ENCODE results near the gene SELENOM.
"Not testable (repeated sequence)": the region's sequence is repeated elsewhere in the genome, so short reads cannot be mapped to it uniquely, and the experiment has no call there.

The SELENOM gene

DNA sequence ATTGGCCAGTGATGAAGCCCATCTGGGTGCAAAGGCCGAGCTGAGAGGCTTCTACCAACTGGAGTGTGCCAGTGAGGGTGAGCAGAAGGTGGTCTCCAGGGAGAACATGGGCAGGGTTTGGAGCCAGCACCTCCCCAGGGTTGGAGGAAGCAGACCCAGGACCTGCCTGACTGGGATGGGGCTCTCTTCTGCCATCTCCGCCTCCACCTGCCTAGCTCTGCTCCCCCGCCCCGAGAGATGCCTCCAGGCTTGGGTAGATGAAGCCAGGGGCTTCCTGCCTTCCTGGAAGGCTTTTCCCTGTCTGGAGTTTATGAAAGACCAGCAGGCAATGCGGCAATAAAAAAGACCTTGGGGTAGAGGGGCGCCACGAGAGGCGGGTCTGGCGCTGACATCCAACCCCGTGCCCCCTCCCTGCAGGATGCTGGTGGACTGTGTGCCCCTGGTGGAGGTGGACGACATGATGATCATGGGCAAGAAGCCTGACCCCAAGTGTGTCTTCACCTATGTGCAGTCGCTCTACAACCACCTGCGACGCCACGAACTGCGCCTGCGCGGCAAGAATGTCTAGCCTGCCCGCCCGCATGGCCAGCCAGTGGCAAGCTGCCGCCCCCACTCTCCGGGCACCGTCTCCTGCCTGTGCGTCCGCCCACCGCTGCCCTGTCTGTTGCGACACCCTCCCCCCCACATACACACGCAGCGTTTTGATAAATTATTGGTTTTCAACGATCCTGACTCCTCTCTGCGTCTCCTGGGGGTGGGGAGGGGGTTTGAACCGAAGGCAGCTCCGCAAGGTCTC lies 3.3 kb downstream of the SELENOM start:
- DNase-seq: no peak

- DNase-seq: no peak
These were observed 4.3 kb downstream of the SELENOM start for GRCh38 chr22:31103111-31103510.

- DNase-seq: no peak
These were observed 4.8 kb downstream of the SELENOM start for GRCh38 chr22:31102441-31103081.

DNA sequence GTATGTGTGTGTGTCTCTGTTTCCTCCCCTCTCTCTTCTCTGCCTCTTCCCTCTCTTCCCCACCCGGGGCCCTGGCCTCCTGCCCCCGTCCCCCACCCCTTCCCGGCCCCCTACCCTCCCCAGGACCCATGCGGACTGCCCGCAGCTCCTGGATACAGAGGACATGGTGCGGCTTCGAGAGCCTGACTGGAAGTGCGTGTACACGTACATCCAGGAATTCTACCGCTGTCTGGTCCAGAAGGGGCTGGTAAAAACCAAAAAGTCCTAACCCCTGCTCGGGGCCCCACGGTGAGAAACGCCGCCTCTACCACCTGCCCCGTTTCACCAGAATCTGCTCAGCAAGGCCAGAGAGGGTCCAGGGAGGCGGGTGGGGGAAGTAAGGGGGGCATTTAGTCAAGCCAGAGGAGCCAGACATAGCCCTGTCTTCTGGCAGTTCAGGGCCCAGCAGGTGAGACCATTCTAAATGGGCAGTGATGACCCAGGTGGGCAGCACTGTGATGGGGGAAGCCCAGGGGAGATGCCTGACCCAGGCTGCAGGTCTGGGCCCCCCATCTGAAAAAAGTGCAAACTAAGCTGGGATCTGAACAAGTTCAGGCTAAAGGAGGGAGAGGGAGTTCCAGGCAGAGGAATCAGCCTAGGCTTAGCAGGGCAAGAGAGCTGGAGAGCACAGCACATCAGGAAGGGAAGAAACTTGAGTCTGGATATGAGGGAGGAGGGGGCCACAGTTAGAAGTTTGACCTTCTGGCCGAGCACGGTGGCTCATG lies 6.4 kb downstream of the SELENOM start:
- no peak for DNase-seq

- no peak for DNase-seq
These were observed 7.3 kb downstream of the SELENOM start for GRCh38 chr22:31099841-31100761.

GRCh38 chr22:31099386-31099785 lies 8.0 kb downstream of the SELENOM start:
- no peak for DNase-seq

- DNase-seq: no peak
These were observed 8.7 kb downstream of the SELENOM start for GRCh38 chr22:31098632-31099110.

DNA sequence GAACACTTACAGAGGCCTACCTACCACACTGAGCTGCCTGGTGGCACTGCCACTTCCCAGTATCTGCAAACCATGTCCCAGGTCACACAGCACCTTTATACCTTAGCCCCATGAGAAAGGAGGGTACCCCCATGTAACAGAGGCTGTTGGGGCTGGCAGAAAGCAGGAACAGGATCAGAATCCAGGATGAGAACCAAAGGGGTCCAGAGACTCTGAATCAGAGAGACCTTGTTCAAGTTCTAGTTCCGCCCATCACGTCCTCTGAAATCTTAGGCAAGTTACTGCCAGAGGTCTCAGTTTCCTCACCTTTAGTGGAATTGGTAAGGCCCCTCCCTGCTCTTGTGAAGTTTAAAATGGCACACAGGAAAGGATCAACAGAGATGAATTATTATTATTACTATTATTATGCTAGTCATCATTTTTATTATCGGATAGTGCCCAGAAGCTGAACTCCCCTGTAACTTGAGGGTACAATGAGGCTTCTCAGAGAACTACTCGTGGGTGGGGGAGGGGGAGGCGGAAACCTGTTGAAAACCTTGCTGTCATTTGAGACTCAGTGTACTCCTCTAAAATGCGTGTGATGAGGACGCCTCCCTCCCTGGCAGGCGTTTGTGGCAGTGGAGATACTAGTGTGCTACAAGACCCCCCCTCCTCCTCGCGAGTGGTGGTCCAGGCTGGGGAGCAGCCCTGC lies 9.3 kb downstream of the SELENOM start:
- DNase-seq: no peak

DNA sequence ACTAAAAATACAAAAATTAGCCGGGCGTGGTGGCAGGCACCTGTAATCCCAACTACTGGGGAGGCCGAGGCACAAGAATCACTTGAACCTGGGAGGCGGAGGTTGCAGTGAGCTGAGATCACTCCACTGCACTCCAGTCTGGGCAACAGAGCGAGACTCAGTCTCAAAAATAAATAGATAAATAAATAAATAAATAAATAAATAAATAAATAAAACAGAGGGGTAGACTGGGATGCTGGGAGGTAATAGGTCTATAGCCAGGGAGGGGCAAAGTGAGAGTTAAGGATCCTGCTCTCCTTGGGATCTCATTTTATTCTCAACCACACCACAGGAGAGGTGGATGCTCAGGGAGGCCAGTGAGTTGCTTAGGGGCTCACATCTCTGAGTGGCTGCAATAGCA lies 9.8 kb downstream of the SELENOM start:
- not testable (repeated sequence) for DNase-seq

DNA sequence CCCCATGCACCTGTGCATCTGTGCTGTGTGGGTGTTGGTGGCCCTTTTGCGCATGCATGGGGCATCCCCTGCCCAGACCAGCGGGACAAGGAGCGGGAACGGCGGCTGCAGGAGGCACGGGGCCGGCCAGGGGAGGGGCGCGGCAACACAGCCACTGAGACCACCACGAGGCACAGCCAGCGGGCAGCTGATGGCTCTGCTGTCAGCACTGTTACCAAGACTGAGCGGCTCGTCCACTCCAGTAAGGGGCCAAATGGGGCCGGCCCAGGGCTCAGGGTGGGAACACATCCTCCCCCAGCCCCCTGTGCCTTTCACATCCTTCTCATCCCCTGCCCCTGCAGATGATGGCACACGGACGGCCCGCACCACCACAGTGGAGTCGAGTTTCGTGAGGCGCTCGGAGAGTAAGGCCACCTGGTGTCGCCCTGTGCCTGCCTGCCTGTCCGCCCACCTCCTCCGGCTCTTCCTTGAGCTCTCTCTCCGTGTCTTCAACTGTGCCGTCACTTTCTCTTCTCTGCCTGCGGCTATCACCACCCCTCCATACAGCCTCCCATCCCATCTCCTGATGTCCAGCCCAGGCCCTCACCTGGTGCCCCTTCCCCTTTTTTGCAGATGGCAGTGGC lies 10.6 kb downstream of the SELENOM start:
- DNase-seq: no peak

DNA sequence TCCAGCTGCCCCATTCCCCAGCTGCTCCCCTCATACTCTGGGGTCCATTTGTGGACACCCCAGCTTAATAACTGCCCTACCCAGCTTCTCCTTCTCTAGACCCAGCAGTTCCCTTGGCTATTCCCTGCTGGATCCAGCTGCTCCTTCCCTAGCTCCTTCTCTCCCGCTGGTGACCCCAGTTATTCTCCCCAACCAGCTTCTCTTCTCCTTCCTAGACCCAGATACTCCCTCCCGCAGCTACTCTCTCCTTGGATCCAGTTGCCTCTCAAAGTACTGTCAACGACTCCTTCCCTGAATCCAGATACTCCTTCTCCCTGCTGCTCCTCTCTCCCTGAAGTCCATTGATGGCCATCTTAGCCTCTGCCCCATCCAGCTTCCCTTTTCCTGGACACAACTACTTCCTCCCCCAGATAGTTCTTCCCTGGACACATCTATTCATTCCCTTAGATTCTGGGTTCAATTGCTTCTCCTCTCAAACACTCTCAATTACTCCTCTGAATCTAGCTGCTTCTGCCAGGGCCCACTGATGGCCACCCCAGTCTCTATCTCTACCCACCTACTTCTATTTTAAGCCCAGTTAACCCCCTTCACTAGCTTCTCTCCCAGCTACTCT lies 11.6 kb downstream of the SELENOM start:
- no peak for DNase-seq

DNA sequence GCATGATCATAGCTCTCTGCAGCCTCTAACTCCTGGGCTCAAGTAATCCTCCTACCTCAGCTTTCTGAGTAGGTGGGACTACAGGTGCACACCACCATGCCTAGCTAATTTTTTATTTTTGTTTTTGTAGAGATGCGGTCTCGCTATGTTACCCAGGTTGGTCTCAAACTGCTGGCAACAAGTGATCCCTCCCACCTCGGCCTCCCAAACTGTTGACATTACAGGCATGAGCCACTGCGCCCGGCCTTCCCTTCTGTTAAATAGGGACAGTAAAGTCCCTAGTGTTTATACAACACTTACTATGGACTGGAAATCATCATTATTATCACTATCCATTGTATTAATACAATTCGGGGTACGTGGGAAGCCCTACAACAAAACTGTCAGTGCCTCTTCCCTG lies 12.6 kb downstream of the SELENOM start:
- no peak for DNase-seq

- DNase-seq: no peak
These were observed 13.3 kb downstream of the SELENOM start for GRCh38 chr22:31094021-31094551.

GRCh38 chr22:31093086-31093850 lies 14.1 kb downstream of the SELENOM start:
- DNase-seq: no peak

GRCh38 chr22:31092161-31092560 lies 15.2 kb downstream of the SELENOM start:
- DNase-seq: no peak

- no peak for DNase-seq
These were observed 16.0 kb downstream of the SELENOM start for GRCh38 chr22:31091106-31091975.

DNA sequence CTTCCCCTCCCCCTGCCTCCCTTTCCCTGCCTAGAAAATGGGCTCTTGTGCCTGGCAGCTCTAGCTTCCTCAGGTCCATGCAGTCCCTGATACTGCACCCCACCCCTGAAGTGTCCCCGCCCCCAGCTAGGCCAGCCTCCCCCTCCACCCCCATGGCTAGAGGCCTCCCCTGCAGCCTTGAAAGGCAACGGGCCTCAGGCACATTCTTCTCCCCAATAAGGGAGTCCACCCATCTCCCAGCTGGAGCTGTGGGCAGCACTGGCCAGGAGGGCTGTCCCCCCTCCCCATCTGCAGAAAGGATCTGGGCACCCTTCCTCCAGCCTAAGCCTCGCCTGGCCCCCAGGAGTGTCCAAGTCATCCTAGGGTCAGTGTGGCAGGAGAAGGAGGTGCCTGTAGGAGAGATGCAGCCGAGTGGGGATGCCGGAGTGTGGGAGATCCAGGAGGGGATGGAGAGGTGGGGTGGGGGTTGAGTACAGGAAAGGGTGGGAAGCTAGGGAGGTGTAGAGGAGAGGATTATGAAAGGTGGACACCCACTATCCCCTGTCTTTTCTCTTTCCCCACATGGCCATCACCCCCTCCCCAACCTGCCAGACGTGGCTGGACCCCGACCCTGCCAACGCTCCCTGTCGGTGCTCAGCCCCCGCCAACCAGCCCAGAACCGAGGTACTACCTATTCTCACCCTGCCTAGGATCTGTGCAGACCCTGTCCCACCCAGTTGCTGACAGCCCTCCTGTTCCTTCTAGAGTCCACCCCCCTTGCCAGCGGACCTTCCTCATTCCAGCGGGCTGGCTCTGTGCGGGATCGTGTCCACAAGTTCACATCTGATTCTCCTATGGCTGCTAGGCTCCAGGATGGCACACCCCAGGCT lies 16.9 kb downstream of the SELENOM start:
- DNase-seq: no peak

All from CD4-positive, alpha-beta T cell treated with Interleukin-17A for 1 hour (primary cell).